ENCODE data around the gene RHBDL3. TPM values are rescaled to one million over a fixed set of nuclear protein-coding genes. Genes with fewer than 3 reads are reported as not detected.

Gene RHBDL3
- polyA plus RNA-seq, 1 experiment, result 0.01 TPM

- H3K27me3 ChIP-seq (ENCODE audit: control insufficient read depth, insufficient read depth, low read length), result peaks cover 2% of the 10 kb centered on the region; the same call in 1 of the 2 replicates
- POLR2A ChIA-PET, result no interaction called here
- no peaks in the 10 kb centered on the region for H3K36me3 ChIP-seq (ENCODE audit: control insufficient read depth, insufficient read depth, low read length)
- no peak overlapping the region for H3K4me3 ChIP-seq (ENCODE audit: low read depth, low read length)
- CTCF ChIA-PET, result no interaction called here
- no peak for TF ChIP-seq CTCF (IDR thresholded peaks at IDR 0.05; ENCODE audit: insufficient read depth, low read depth, low read length)
- no peak for DNase-seq (ENCODE audit: low read depth)
These were observed 23.9 kb downstream of the RHBDL3 start for GRCh38 chr17:32289471-32290070.

- no peak for TF ChIP-seq CTCF (IDR thresholded peaks at IDR 0.05; ENCODE audit: insufficient read depth, low read depth, low read length)
- POLR2A ChIA-PET, result no interaction called here
- Histone ChIP-seq H3K4me3 (ENCODE audit: low read depth, low read length) (no peak overlapping the region), H3K36me3 (ENCODE audit: control insufficient read depth, insufficient read depth, low read length) (no peaks in the 10 kb centered on the region), H3K27me3 (ENCODE audit: control insufficient read depth, insufficient read depth, low read length) (peaks cover 2% of the 10 kb centered on the region; the same call in 1 of the 2 replicates)
- DNase-seq (ENCODE audit: low read depth), result no peak
- CTCF ChIA-PET, result no interaction called here
These were observed 26.5 kb downstream of the RHBDL3 start for GRCh38 chr17:32292094-32292493.

GRCh38 chr17:32297424-32297823 lies 31.8 kb downstream of the RHBDL3 start:
- H3K36me3 ChIP-seq (ENCODE audit: control insufficient read depth, insufficient read depth, low read length), result no peaks in the 10 kb centered on the region
- DNase-seq (ENCODE audit: low read depth), result no peak
- no peak overlapping the region for H3K4me3 ChIP-seq (ENCODE audit: low read depth, low read length)
- CTCF ChIA-PET, result interaction anchor here (1.4 kb wide), 1 partner anchor 11 kb away, joined by 5 read pairs; no protein-coding TSS in a partner anchor
- peaks cover 5% of the 10 kb centered on the region for H3K27me3 ChIP-seq (ENCODE audit: control insufficient read depth, insufficient read depth, low read length)
- TF ChIP-seq CTCF (IDR thresholded peaks at IDR 0.05; ENCODE audit: insufficient read depth, low read depth, low read length), result no peak
- POLR2A ChIA-PET, result no interaction called here

GRCh38 chr17:32297860-32298259 lies 32.2 kb downstream of the RHBDL3 start:
- peaks cover 5% of the 10 kb centered on the region for H3K27me3 ChIP-seq (ENCODE audit: control insufficient read depth, insufficient read depth, low read length)
- POLR2A ChIA-PET, result interaction anchor here (0.6 kb wide), 1 partner anchor 13 kb away, joined by 5 read pairs; no protein-coding TSS in a partner anchor
- no peaks in the 10 kb centered on the region for H3K36me3 ChIP-seq (ENCODE audit: control insufficient read depth, insufficient read depth, low read length)
- no peak for DNase-seq (ENCODE audit: low read depth)
- no peak overlapping the region for H3K4me3 ChIP-seq (ENCODE audit: low read depth, low read length)
- no peak for TF ChIP-seq CTCF (IDR thresholded peaks at IDR 0.05; ENCODE audit: insufficient read depth, low read depth, low read length)
- CTCF ChIA-PET, result interaction anchor here (1.4 kb wide), 1 partner anchor 11 kb away, joined by 5 read pairs; no protein-coding TSS in a partner anchor

DNA sequence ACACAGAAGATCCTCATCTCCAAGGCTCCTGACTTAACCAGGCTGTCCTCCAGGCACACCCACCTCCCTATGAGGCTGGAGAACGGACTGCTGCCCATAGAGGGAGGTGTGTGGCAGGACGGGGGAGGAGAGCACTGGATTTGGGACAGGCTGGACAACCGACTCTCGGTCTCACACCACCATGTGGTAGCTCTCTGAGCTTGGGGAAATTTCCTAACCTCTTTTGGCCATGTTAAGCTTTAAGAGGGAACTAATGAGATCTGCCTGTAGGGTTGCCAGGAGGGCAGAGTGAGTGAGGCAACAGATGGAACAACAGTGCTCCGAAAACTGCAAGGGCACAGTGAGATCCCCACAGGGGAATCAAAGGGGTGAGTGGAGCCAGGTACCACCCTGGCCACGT lies 32.7 kb downstream of the RHBDL3 start:
- Histone ChIP-seq H3K36me3 (ENCODE audit: control insufficient read depth, insufficient read depth, low read length) (no peaks in the 10 kb centered on the region), H3K4me3 (ENCODE audit: low read depth, low read length) (no peak overlapping the region), H3K27me3 (ENCODE audit: control insufficient read depth, insufficient read depth, low read length) (peaks cover 5% of the 10 kb centered on the region)
- no peak for TF ChIP-seq CTCF (IDR thresholded peaks at IDR 0.05; ENCODE audit: insufficient read depth, low read depth, low read length)
- ChIA-PET CTCF (interaction anchor here (1.1 to 1.4 kb wide), 2 partner anchors 11 to 12 kb away, joined by 3 to 5 read pairs; no protein-coding TSS in a partner anchor), POLR2A (interaction anchor here (0.6 kb wide), 1 partner anchor 13 kb away, joined by 5 read pairs; no protein-coding TSS in a partner anchor)
- no peak for DNase-seq (ENCODE audit: low read depth)

Measured in BJ (cell line).